ENCODE data around the gene NRTN. TPM values are rescaled to one million over a fixed set of nuclear protein-coding genes. Genes with fewer than 3 reads are reported as not detected.
A peak's percentile ranks its signal among the peaks of the same experiment; 100 is the strongest.

Gene NRTN
- total and polyA plus RNA-seq, 2 of the 13 experiments (the other 11 are each of a cell fraction or from before 2014, with no cell fraction given): 4.1 to 5.3 TPM

DNA sequence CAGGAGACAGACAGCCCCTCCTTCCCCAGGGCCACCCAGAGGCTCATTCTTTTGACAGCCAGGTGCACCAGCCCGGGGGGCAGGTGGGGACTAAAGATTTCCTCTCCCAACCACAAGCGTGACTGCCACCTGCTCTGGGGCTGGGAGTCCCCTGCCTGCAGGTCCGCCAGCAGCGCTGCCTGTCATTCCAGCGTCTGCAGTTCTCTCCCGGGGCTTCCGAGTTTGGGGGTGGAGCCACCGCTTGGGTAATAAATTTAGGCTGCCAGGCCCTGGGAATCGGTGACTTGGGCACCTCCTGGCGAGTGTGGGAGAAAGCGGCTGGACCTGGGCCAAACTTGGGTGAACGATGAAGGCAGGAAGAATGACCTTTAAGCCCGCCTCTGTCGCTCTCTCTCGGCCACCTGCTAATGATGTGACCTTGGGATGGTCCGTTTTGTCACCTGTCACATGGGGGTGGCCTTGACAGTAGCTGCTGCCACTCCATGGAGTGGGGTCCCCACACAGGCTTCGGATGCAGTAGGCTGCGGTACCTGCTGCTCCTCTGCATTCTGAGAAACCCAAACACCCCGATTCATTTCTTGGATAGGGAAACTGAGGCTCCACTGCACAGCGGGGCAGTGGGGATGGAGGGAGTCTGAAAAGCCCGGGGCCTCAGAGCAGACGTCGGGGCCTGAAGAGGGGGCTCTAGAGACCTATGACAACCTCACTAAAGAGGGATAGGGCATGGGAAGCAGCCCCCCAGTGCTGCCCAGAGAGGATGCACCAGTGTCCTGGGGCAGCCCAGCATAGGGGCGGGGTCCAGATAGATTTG lies 21.9 kb downstream of the NRTN start (continued):
- TF ChIP-seq NR2F1 (CRISPR knock-in tag; IDR thresholded peaks at IDR 0.05) (no peak; a peak in 1 of 4 replicates), ATF3 (CRISPR knock-in tag; IDR thresholded peaks at IDR 0.05) (no peak), HMGXB3 (CRISPR knock-in tag; IDR thresholded peaks at IDR 0.05; ENCODE audit: borderline replicate concordance) (peak; percentile 48; the same call in 1 of the 2 replicates), ZNF691 (CRISPR knock-in tag; IDR thresholded peaks at IDR 0.05; ENCODE audit: borderline replicate concordance, low read depth) (peak; percentile 34; the same call in 1 of the 2 replicates), PATZ1 (CRISPR knock-in tag; IDR thresholded peaks at IDR 0.05) (peak; percentile 54), ATF7 (IDR thresholded peaks at IDR 0.05) (no peak), ATF7 (CRISPR knock-in tag; IDR thresholded peaks at IDR 0.05) (no peak), EED (CRISPR knock-in tag; IDR thresholded peaks at IDR 0.05) (no peak), TFDP2 (CRISPR knock-in tag; IDR thresholded peaks at IDR 0.05) (no peak; the same call in 1 of the 2 replicates), MBD4 (IDR thresholded peaks at IDR 0.05; ENCODE audit: borderline replicate concordance, low read length) (no peak), KMT2B (CRISPR knock-in tag; IDR thresholded peaks at IDR 0.05) (no peak), SOX6 (IDR thresholded peaks at IDR 0.05) (no peak), SOX6 (CRISPR knock-in tag; IDR thresholded peaks at IDR 0.05) (peak; percentile 76), ZNF33B (CRISPR knock-in tag; IDR thresholded peaks at IDR 0.05) (peak; percentile 62; the same call in 1 of the 2 replicates), ZFYVE20 (CRISPR knock-in tag; IDR thresholded peaks at IDR 0.05; ENCODE audit: borderline replicate concordance, low read depth) (no peak)
- TF ChIP-seq, protein P1, sequence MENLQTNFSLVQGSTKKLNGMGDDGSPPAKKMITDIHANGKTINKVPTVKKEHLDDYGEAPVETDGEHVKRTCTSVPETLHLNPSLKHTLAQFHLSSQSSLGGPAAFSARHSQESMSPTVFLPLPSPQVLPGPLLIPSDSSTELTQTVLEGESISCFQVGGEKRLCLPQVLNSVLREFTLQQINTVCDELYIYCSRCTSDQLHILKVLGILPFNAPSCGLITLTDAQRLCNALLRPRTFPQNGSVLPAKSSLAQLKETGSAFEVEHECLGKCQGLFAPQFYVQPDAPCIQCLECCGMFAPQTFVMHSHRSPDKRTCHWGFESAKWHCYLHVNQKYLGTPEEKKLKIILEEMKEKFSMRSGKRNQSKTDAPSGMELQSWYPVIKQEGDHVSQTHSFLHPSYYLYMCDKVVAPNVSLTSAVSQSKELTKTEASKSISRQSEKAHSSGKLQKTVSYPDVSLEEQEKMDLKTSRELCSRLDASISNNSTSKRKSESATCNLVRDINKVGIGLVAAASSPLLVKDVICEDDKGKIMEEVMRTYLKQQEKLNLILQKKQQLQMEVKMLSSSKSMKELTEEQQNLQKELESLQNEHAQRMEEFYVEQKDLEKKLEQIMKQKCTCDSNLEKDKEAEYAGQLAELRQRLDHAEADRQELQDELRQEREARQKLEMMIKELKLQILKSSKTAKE (CRISPR knock-in tag; IDR thresholded peaks at IDR 0.05; ENCODE audit: borderline replicate concordance): peak; percentile 15; the same call in 1 of the 2 replicates
- TF ChIP-seq, protein P2, sequence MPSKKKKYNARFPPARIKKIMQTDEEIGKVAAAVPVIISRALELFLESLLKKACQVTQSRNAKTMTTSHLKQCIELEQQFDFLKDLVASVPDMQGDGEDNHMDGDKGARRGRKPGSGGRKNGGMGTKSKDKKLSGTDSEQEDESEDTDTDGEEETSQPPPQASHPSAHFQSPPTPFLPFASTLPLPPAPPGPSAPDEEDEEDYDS (CRISPR knock-in tag; IDR thresholded peaks at IDR 0.05): no peak
